Fibroblast of gingiva (primary cell): Measurements from ENCODE around the gene ATM.
A peak's percentile ranks its signal among the peaks of the same experiment; 100 is the strongest.
"Not testable (repeated sequence)": the region's sequence is repeated elsewhere in the genome, so short reads cannot be mapped to it uniquely, and the experiment has no call there.

Experiments
- DNase-seq: peaks from one replicate; pipeline ENCODE4 v3.0.0-alpha.2; 2011; ENCODE audit warnings: low read depth

The ATM gene

DNA sequence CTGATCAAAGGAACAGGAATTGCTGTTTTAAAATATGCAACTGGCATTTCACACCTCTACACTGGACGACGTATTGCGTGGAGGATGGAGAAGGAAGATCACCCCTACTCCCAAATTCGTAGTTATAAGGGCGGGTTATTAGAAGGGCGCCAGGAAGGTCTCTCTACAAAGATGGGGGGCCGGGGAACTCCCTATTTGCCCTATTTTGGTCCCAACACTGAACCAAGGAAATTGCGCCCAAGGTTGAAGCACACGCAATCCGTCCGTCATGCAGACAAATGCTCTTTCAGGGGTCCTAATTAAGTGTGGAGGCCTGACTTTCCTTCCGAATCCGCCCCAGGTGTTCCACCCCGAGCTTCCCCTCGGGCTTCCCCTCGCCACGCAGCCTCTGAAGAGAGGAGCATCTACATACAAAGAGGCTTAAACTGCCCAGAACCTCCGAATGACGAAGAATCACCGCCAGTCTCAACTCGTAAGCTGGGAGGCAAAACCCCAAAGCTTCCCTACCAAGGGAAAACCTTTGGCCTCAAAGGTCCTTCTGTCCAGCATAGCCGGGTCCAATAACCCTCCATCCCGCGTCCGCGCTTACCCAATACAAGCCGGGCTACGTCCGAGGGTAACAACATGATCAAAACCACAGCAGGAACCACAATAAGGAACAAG, 825 bp upstream of the ATM start:
- no peak for DNase-seq

DNA sequence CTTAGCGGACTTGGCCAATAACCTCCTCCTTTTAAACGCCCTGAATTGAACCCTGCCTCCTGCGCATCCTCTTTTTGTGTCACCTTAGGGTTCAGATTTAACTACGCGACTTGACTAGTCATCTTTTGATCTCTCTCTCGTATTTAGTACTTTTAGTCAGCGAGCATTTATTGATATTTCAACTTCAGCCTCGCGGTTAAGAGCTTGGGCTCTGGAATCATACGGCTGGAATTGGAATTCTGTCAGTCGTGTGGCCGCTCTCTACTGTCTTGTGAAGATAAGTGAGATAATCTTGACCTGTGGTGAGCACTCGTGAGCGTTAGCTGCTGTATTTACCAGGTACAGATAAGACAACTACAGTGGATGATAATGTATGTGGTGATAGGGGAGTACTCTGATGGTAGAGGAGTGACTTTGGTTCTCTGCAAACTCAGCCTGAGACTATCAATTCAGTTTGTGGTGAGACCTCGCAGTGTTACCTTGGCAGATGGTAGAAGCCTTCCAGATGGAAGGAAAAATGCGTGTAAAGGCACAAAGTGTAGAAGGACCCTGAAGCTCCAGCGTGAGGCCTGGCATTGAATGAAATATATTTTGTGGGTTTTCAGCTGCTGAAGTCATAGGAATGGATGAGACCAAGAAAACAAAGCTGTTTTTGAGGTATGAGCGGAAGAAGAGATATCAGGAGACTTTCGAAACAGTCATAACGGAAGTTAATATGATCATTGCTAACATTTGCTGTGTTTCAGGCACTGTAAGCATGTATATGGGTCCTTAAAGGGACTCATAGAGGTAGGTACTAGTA, 682 bp downstream of the ATM start:
- DNase-seq, result no peak

DNA sequence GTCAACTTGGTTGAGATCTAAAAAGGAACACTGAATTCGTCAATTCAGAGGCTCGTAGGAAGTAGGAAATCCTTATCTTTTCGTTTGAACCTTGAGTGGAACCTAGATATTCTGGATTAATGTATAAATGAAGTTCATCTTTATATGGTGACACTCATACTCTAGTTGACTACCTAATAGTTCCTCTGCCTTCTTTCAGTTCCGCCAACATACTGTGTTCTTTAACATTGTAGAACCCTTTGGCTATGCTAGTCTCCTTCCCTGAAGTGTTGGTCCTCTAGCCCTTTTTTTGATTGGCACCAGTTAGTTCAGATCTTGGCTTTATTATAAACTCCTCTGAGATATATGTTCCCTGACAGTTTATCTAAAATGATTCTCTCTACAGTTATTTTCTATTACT, 1.5 kb downstream of the ATM start:
- DNase-seq, result no peak

DNA sequence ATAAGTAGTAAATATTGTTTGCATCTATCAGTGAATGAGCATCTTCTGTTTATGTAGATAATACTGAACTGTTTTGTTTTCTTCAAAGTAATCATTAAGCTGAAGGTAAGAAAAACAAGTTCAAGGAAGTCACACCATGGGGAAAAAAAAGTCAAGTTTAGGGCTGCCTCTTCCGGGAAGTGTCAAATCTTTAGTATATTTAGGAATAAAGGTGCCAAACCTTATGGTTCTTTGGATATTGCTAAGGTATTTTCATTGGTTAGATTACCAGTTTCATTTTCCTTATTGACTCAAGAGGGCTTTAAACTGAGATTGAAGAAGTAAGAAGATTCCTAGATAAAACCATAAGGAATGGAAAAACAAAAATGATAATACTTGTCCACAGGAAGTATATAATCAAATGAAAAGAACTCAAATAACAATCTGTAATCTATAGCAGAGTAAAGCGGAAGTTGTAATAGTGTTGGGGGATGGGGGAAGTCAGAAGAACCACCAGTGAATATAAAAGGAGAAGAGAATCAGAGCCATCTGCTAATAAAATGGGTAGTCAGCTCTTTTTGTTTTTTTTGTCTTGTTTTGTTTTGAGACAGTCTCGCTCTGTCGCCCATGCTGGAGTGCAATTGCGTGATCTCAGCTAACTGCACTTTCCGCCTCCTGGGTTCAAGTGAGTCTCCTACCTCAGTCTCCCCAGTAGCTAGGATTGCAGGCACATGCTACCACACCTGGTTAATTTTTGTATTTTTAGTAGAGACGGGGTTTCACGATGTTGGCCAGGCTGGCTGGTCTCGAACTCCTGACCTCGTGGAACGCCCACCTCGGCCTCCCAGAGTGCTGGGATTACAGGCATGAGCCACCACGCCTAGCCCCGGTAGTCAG, 2.3 kb downstream of the ATM start:
- DNase-seq, result no peak

DNA sequence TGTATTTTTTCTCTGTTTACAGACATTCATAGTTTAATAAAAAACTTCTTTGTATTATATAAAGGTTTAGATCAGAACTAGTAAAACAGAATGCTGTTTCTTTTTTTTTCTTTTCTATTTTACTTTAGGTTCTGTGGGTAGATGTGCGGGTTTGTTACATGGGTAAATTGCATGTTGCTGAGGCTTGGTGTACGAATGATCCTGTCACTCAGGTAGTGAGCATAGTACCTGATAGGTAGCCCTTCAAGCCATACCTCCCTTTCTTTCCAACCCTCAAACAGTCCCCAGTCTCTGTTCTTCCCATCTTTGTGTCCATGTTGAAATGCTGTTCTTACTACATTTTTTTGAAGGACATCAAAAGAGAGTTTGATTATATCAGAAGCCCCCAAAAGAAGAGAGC, 3.2 kb downstream of the ATM start:
- DNase-seq, result no peak

DNA sequence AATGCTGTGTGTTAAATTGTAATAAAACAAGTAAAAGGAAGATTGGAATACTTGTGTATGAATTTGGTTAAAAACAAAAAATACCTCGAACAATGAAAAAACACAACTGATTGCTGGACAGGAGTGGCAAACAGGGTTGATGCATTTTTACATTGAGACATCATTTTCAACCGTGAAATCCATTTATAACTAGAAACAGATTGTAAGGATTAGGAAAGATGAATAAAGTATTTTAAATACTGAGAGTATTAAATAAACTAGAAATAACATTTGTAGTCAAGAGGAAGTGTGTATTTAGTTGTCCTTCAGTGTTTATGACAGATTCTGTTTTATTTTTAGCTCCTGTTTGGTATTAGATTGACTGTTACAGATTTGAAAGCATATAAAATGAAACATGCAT, 5.4 kb downstream of the ATM start:
- peak; percentile 21 for DNase-seq

DNA sequence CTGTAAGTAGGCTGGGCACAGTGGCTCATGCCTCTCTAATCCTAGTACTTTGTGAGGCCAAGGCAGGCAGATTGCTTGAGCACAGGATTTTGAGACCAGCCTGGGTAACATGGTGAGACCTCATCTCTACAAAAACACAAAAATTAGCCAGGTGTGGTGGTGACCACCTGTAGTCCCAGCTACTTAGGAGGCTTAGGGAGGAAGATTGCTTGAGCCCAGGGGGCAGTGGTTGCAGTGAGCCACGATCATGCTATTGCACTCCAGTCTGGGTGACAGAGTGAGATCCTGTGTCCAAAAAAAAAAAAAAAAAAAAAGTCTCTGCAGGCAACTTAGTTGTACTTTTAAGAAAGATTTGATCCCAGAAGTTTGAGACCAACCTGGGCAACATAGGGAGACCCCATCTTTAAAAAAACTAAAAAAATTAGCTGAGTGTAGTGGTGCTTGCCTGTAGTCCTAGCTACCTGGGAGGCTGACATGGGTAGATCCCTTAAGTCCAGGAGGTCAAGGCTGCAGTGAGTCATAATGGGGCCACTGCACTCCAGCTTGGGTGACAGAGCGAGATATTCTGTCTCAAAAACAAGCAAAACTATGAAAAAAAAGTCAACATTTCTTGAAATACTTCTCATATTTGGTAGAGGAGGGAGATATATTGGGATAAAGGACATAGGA, 10.5 kb downstream of the ATM start:
- no peak for DNase-seq

DNA sequence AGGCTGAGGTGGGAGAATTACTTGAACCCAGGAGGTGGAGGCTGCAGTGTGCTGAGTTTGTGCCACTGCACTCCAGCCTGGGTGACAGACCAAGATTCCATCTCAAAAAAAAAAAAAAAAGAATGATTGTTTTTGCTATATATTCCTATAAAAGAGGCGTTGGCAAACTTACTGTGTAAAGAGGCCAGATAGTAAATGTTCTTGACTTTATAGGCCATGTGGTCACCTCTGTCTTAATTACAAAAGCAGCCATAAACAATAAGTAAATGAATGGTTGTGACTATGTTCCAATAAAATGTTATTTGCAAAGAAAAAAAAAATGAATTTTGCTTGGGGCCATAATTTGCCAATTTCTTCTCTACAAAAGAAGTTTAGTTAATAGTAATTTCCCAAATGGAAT, 12.3 kb downstream of the ATM start:
- DNase-seq, result no peak

DNA sequence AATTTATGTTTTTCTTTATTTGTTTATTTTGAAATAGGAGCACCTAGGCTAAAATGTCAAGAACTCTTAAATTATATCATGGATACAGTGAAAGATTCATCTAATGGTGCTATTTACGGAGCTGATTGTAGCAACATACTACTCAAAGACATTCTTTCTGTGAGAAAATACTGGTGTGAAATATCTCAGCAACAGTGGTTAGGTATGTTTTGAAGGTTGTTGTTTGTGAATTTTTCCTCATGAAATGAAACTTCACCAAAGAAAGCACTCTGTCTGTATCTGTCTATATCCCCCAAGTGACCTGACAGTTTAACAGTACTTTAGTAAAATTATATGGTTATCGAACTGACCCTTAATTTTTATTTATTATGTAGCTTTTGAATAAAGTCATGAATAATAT, 12.8 kb downstream of the ATM start:
- DNase-seq, result no peak

DNA sequence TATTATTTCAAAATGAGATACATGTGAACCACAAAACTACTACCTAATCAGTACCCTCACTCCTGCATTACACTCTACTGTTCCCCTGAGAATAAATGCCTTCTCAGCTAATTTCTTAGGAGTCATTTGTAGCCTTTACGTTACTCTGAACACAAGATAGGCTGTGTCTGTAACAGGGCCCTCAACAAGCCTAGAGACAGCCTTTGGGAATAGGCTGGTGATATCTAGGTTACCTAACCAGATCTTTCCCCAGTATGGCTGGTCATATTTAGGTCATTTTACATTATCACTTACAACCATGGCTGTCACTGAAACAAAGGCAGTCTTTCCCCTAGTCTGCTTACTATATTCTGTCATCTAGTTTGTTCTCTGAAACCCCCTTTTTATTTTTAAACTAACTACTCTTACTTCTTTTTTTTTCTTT, 14.2 kb downstream of the ATM start:
- no peak for DNase-seq

DNA sequence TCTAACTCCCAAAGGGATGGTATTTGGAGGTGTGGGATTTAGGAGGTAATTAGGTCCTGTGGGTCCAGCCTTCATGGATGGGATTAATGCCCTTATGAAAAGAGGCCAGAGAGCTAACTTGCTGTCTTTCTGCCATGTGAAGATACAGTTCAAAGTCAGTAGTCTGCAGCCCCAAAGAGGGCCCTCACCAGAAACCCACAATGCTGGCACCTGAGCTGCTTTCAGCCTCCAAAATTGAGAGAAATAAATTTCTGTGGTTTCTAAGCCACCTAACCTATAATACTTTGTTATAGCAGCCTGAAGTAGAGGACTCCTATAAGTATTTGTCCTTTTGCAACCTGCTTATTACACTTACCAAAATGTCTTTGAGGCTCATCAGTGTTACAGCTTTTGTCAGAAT, 16.2 kb downstream of the ATM start:
- no peak for DNase-seq

DNA sequence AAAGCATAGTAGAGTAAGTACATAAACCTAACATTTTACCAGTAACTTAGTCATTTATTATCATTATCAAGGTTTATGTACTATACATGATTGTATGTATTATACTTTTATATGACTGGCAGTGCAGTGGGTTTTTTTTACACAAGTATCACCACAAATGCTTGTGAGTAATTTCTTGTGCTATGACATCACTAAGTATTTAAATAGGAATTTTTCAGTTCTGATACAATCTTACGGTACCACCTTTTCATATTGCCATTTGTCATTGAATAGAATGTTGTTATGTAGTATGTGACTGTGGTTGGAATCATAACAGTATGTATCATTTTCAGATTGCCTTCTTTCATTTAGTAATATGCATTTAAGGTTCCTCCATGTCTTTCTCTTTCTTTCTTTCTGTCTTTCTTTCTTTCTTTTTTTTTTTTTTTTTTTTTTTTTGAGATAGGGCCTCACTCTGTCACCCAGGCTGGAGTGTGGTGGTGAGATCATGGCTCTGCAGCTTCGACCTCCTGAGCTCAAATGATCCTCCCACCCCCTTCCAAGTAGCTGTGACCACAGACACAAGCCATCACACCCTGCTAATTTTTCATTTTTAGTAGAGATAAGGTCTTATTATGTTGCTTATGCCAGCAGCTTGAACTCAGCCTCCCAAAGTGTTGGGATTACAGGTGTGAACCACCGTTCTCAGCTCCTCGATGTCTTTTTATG, 18.6 kb downstream of the ATM start:
- no peak for DNase-seq

DNA sequence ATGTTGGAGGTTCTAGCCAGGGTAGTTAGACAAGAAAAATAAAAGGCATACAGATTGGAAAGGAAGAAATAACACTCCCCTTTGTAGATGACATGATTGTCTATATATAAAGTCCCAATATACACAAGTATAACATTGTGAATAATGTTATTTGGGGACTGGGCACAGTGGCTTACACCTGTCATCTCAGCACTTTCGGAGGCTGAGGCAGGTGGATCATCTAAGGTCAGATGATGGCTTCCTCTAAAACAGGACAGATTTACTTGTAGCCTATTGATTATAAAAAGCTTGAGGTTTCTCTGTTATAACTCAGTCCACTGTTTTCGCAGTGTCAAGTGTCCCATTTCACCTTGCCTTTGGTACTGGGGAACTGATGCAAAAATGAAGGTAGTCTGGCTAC, 19.6 kb downstream of the ATM start:
- no peak for DNase-seq

DNA sequence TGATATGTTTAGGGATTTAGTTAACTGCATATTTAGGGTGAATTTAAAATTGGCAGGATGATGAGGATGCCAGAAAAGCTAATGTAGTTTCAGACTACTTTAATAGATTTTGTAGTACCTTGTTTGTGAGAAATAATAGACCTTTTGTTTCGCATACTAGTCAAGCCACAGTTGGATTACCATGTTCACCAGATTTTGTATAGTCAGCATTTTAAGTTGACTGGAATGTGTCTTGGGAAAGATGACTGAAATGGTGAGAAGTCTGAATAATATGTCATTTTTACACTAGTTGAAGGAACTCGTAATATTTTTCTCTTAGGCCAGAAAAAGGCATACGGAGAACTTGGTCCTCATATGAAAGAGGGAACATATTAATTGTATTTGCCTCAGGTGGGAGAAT, 23.4 kb downstream of the ATM start:
- DNase-seq, result no peak

DNA sequence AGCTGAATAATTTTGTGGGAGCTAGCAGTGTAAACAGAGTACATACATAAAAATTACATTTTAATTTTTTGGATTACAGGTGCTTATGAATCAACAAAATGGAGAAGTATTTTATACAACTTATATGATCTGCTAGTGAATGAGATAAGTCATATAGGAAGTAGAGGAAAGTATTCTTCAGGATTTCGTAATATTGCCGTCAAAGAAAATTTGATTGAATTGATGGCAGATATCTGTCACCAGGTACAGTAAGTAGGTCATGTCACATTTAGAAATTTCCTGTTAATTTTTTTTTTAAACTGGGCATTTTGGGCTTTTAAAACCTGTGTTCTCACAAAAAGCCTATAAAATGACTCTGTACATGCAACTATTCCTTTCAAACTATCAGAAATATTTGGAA, 24.0 kb downstream of the ATM start:
- DNase-seq, result no peak

DNA sequence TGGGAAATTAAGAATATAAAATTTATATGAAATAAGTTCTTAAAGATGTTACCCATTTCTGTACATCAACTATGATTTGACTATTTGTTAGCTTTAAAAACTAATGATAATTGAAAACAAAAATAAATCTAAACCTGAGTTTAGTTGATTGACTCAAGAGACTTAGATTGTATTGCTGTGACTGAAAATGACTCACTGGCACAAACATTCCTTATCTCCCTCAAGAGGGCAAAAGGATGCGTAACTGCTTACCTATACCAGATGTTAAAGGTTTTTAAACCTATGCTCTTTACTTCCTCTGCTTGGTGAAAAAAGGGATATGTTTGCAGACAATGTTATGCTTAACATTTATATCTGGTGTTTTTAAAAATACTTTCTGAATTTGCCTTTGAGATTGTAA, 30.3 kb downstream of the ATM start:
- no peak for DNase-seq

DNA sequence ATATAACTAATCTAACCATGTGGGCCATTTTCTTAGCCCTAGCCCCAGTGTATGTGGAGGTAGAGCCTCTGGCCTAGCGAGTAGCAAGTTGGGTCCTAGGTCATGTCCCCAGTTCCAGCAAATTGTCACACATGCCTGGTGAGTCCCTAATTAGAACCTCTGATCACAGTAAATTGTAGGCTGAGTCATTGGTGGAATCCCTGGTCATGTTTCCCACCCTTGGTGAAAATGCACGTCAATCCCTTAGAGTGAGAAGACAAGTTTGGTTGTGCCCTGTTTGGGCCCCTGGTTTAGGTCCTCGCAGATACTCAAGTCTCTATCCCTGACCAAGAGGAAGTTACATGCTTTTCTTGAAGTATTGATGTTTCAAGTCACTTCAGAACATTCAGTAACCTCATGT, 46.7 kb downstream of the ATM start:
- DNase-seq, result no peak

DNA sequence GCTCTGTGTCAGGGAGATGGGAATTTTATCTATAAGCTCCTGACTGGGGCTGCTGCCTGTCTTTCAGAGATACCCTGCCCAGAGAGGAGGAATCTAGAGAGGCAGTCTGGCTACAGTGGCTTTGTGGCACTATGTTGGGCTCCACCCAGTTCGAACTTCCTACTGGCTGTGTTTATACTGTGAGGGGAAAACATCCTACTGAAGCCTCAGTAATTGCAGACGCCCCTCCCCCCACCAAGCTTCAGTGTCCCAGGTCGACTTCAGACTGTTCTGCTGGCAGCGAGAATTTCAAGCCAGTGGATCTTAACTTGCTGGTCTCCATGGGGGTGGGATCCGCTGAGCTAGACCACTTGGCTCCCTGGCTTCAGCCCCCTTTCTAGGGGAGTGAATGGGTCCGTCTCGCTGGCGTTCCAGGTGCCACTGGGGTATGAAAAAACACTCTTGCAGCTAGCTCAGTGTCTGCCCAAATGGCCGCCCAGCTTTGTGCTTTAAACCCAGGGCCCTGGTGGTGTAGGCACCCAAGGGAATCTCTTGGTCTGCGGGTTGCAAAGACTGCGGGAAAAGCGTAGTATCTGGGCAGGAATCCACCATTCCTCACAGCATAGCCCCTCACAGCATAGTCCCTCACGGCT, 54.2 kb downstream of the ATM start:
- not testable (repeated sequence) for DNase-seq

DNA sequence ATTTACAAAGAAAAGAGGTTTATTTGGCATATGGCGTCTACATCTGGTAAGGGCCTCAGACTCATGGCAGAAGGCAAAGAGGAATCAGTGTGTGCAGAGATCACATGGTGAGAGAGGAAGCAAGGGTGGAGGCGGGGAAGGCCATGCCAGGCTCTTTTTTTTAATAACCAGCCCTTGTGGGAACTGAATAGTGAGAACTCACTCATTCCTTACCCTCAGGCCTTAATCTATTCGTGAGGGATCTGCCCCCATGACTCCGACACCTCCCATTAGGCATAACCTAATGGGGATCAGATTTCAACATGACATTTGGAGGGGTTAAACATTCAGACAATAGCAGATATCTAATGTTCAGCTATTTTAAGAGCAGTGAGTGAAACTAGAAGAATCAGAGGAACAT, 55.7 kb downstream of the ATM start:
- no peak for DNase-seq

DNA sequence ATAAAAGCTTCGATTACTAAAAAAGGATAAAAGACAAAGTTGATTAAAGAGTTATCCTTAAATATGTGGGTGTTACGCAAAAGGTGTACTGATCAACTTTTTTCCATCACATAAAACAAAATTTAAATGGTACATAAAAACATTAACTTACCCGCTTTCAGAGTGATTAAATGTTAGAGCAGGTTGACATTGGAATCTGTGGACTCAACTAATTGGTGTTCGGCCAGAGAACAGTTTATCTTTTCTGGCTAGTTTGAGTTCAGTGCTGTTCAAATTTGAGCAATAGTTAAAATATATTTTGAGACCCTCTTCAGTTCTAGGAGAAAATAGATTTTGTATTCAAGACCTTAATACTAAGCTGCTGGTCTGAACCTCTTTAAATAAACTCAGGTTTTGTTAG, 56.1 kb downstream of the ATM start:
- no peak for DNase-seq

DNA sequence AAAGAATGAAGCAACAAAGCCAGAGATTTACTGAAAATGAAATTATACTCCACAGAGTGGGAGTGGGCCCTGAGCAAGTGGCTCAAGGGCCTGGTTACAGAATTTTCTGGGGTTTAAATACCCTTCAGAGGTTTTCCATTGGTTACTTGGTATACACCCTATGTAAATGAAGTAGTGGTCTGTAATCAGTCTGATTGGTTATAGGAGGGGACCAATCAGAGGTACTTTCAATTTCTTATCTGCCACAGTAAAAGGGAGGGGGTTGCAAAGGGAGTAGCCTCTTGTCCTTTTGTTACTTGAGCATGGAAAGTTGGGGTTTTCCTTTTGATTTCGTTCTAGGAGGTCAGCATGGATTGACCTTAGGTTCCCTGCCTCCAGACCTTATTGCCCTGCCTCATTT, 63.5 kb downstream of the ATM start:
- no peak for DNase-seq
